GM23338 (cell line): ENCODE results near the gene LUZP2. TPM values are rescaled to one million over a fixed set of nuclear protein-coding genes. Genes with fewer than 3 reads are reported as not detected.

Experiments used
- ATAC-seq: fragments of 200-7000 bp; cut with Tn5 transposase; 3 replicates; pipeline ENCODE4 v1.9.1; 2020
- DNase-seq: peaks from one replicate; pipeline ENCODE4 v3.0.0-alpha.2; 2015; ENCODE audit warnings: low spot score
- H2AFZ ChIP-seq: fragments of 200-600 bp; sonication (generic); 2 replicates; pipeline ENCODE4 v1.8.0; 2016; ENCODE audit warnings: antibody characterized with exemption, mild to moderate bottlenecking, moderate library complexity
- H3F3A ChIP-seq: fragments of 200-600 bp; sonication (generic); replicated peaks from 2 replicates; pipeline ENCODE4 v1.8.0; 2017; ENCODE audit warnings: antibody characterized with exemption, mixed run types, low read depth
- H3K27ac ChIP-seq: fragments of 200-600 bp; sonication (generic); 2 replicates; pipeline ENCODE4 v1.6.1; 2016; ENCODE audit warnings: low read depth
- H3K27me3 ChIP-seq: fragments of 200-600 bp; sonication (generic); 2 replicates; pipeline ENCODE4 v1.8.0; 2016; ENCODE audit warnings: mild to moderate bottlenecking, mixed run types, moderate library complexity; ENCODE audit not compliant: insufficient read depth
- H3K36me3 ChIP-seq: fragments of 200-600 bp; sonication (generic); 2 replicates; pipeline ENCODE4 v1.8.0; 2016; ENCODE audit warnings: mild to moderate bottlenecking; ENCODE audit not compliant: insufficient read depth
- H3K4me1 ChIP-seq: fragments of 200-600 bp; sonication (generic); 2 replicates; pipeline ENCODE4 v1.8.0; 2016; ENCODE audit warnings: mild to moderate bottlenecking, moderate library complexity; ENCODE audit not compliant: insufficient read depth
- H3K4me2 ChIP-seq: fragments of 200-600 bp; sonication (generic); 2 replicates; pipeline ENCODE4 v1.7.1; 2017; ENCODE audit warnings: mixed run types
- H3K4me3 ChIP-seq: fragments of 200-600 bp; sonication (generic); 2 replicates; pipeline ENCODE4 v1.6.1; 2016; ENCODE audit warnings: mixed run types
- H3K79me2 ChIP-seq: fragments of 200-600 bp; sonication (generic); replicated peaks from 2 replicates; pipeline ENCODE4 v1.8.0; 2017; ENCODE audit warnings: mild to moderate bottlenecking; ENCODE audit not compliant: insufficient read depth
- H3K9me2 ChIP-seq: fragments of 200-600 bp; sonication (generic); 2 replicates; pipeline ENCODE4 v1.8.0; 2017; ENCODE audit not compliant: insufficient read depth
- H4K20me1 ChIP-seq: fragments of 200-600 bp; sonication (generic); replicated peaks from 2 replicates; pipeline ENCODE4 v1.8.0; 2017; ENCODE audit warnings: mild to moderate bottlenecking; ENCODE audit not compliant: insufficient read depth
- H3K27ac Mint-ChIP-seq: 2 replicates; pipeline ENCODE4 v1.8.0; 2020; ENCODE audit warnings: inconsistent platforms, mild to moderate bottlenecking, moderate library complexity, mixed read lengths
- H3K27me3 Mint-ChIP-seq: 3 replicates; pipeline ENCODE4 v1.8.0; 2022; ENCODE audit warnings: low read depth, mild to moderate bottlenecking, moderate library complexity, mixed read lengths, inconsistent platforms; ENCODE audit not compliant: insufficient read depth, poor library complexity
- H3K36me3 Mint-ChIP-seq: 3 replicates; pipeline ENCODE4 v1.8.0; 2021; ENCODE audit warnings: low read depth, mild to moderate bottlenecking, inconsistent platforms, moderate library complexity, mixed read lengths
- H3K4me1 Mint-ChIP-seq: 3 replicates; pipeline ENCODE4 v1.8.0; 2020; ENCODE audit warnings: mild to moderate bottlenecking, inconsistent platforms, mixed read lengths
- H3K4me3 Mint-ChIP-seq: 3 replicates; pipeline ENCODE4 v1.8.0; 2021; ENCODE audit warnings: moderate library complexity, mild to moderate bottlenecking, inconsistent platforms, mixed read lengths
- H3K9me3 Mint-ChIP-seq: 3 replicates; pipeline ENCODE4 v1.8.0; 2020; ENCODE audit warnings: moderate library complexity, mild to moderate bottlenecking, inconsistent platforms, mixed read lengths
- CREB1 ChIP-seq: fragments of 250-450 bp; sonication (Bioruptor Pico); IDR thresholded peaks from 2 replicates; pipeline ENCODE4 v1.5.0; 2020; ENCODE audit warnings: low read depth, mild to moderate bottlenecking, moderate library complexity
- CTCF ChIP-seq, 2 experiments: fragments of 200-600 bp in 1 of 2; sonication (generic) in 1 of 2; conservative IDR thresholded peaks; 2 replicates each; pipeline versions ENCODE4 v1.5.1 to v1.6.1; 2016 to 2017; ENCODE audit warnings: antibody characterized with exemption in 2 of 2, low read depth in 2 of 2, mild to moderate bottlenecking in 2 of 2, moderate library complexity in 1 of 2
- ETS1 ChIP-seq: IDR thresholded peaks from 2 replicates; pipeline ENCODE4 v1.6.1; 2016; ENCODE audit warnings: antibody characterized with exemption
- EZH2 ChIP-seq: fragments of 200-600 bp; sonication (generic); IDR thresholded peaks from one replicate; pipeline ENCODE4 v1.8.0; 2017; ENCODE audit warnings: antibody characterized with exemption, mild to moderate bottlenecking, low read depth; ENCODE audit not compliant: unreplicated experiment
- EZH2phosphoT487 ChIP-seq: fragments of 200-600 bp; sonication (generic); IDR thresholded peaks from one replicate; pipeline ENCODE4 v1.8.1; 2018; ENCODE audit warnings: antibody characterized with exemption; ENCODE audit not compliant: unreplicated experiment
- REST ChIP-seq: IDR thresholded peaks from one replicate; pipeline ENCODE4 v1.6.1; 2018; ENCODE audit warnings: antibody characterized with exemption; ENCODE audit not compliant: unreplicated experiment
- STAT1 ChIP-seq: IDR thresholded peaks from one replicate; pipeline ENCODE4 v1.6.1; 2016; ENCODE audit warnings: antibody characterized with exemption; ENCODE audit not compliant: unreplicated experiment
- ZNF114 ChIP-seq: fragments of 250-450 bp; sonication (Bioruptor Pico); IDR thresholded peaks from 2 replicates; pipeline ENCODE4 v1.5.0; 2020; ENCODE audit warnings: mild to moderate bottlenecking, moderate library complexity
- ZNF462 ChIP-seq: fragments of 250-450 bp; sonication (Bioruptor Pico); IDR thresholded peaks from 2 replicates; pipeline ENCODE4 v1.5.0; 2020; ENCODE audit warnings: mild to moderate bottlenecking, moderate library complexity
- polyA plus RNA-seq: library from polyadenylated mRNA; unstranded; fragments of >200 nt; fragmentation: Nextera tagmentation; extraction: Ambion mirVana; gene quantifications from 2 replicates; pipeline ENCODE4 v1.2.1, GENCODE V29; 2016
- total RNA-seq: library from RNA; depleted of rRNA; stranded (reverse); fragments of >200 nt; shearing (Covaris generic); gene quantifications from 2 replicates; pipeline ENCODE4 v1.2.3, GENCODE V29; 2014

LUZP2 gene
- total and polyA plus RNA-seq, 2 experiments from 2014 or later = 2.0 to 9.2 TPM

GRCh38 chr11:24855951-24856350, 359.1 kb downstream of the LUZP2 start:
- peaks cover 13% of the 10 kb centered on the region; the same call in 2 of the 3 replicates for H3K36me3 Mint-ChIP-seq
- ATAC-seq = no peak
- peaks cover 13% of the 10 kb centered on the region; the same call in 1 of the 2 replicates for H3K9me2 ChIP-seq
- no peak for TF ChIP-seq EZH2
- H2AFZ ChIP-seq = no peak overlapping the region
- no peak for DNase-seq
- no peaks in the 10 kb centered on the region for H3K79me2 ChIP-seq
- H3K27me3 ChIP-seq = no peaks in the 10 kb centered on the region
- no peaks in the 10 kb centered on the region for H3K4me1 Mint-ChIP-seq
- H3K27ac Mint-ChIP-seq = no peak overlapping the region
- peaks cover 2% of the 10 kb centered on the region for H3K27me3 Mint-ChIP-seq
- no peaks in the 10 kb centered on the region for H3F3A ChIP-seq
- H3K4me2 ChIP-seq = no peak overlapping the region
- H3K36me3 ChIP-seq = no peaks in the 10 kb centered on the region
- H3K4me1 ChIP-seq = no peaks in the 10 kb centered on the region
- H3K9me3 Mint-ChIP-seq = peaks cover 17% of the 10 kb centered on the region
- no peak overlapping the region for H3K27ac ChIP-seq
- H4K20me1 ChIP-seq = no peaks in the 10 kb centered on the region
- H3K4me3 Mint-ChIP-seq = no peak overlapping the region
- no peak overlapping the region for H3K4me3 ChIP-seq

- Histone ChIP-seq H3K4me3 (no peak overlapping the region), H3F3A (no peaks in the 10 kb centered on the region), H3K36me3 (no peaks in the 10 kb centered on the region), H3K4me1 (no peaks in the 10 kb centered on the region), H3K27ac (no peak overlapping the region), H2AFZ (no peak overlapping the region), H3K9me2 (no peaks in the 10 kb centered on the region), H3K27me3 (no peaks in the 10 kb centered on the region), H4K20me1 (no peaks in the 10 kb centered on the region), H3K4me2 (no peak overlapping the region), H3K79me2 (no peaks in the 10 kb centered on the region)
- peaks cover 2% of the 10 kb centered on the region for H3K27me3 Mint-ChIP-seq
- DNase-seq (no peak), ATAC-seq (no peak)
- H3K36me3 Mint-ChIP-seq = peaks cover 27% of the 10 kb centered on the region
- no peaks in the 10 kb centered on the region for H3K4me1 Mint-ChIP-seq
- H3K27ac Mint-ChIP-seq = no peak overlapping the region
- H3K9me3 Mint-ChIP-seq = peaks cover 37% of the 10 kb centered on the region
- no peak overlapping the region for H3K4me3 Mint-ChIP-seq
- TF ChIP-seq EZH2phosphoT487 = no peak
- TF ChIP-seq EZH2 = no peak
- TF ChIP-seq ETS1 = no peak
- no peak for TF ChIP-seq ZNF114 (CRISPR knock-in tag)
- TF ChIP-seq CTCF (conservative IDR thresholded peaks at IDR 0.05; ENCODE audit: low read depth in 2 of 2) = no peak
- TF ChIP-seq CREB1 (CRISPR knock-in tag) = no peak
- no peak for TF ChIP-seq ZNF462
- no peak for TF ChIP-seq REST
- TF ChIP-seq STAT1 = no peak
Observed at GRCh38 chr11:24859801-24860300, 363.0 kb downstream of the LUZP2 start.
